Activated naive CD4-positive, alpha-beta T cell treated with anti-CD3 and anti-CD28 coated beads for 36 hours (primary cell): ENCODE data around the gene PLCXD1. TPM values are rescaled to one million over a fixed set of nuclear protein-coding genes. Genes with fewer than 3 reads are reported as not detected.

ENCODE experiments used
- CTCF ChIA-PET: fragments of 350-600 bp; sonication (Branson Sonifier 250); formaldehyde crosslinking; loops from one replicate; lab custom pipeline; 2021; ENCODE audit warnings: antibody characterized with exemption; lab: Charles Lee
- DNase-seq: peaks from one replicate; pipeline ENCODE4 v3.0.0-alpha.2; 2020
- H3K27ac Mint-ChIP-seq: one replicate; pipeline ENCODE4 v1.8.0; 2021; ENCODE audit warnings: mild to moderate bottlenecking, mixed read lengths
- H3K27me3 Mint-ChIP-seq: one replicate; pipeline ENCODE4 v1.8.0; 2021; ENCODE audit warnings: low read depth, mixed read lengths
- H3K36me3 Mint-ChIP-seq: one replicate; pipeline ENCODE4 v1.8.0; 2021; ENCODE audit warnings: low read depth, mixed read lengths
- H3K4me1 Mint-ChIP-seq: one replicate; pipeline ENCODE4 v1.8.0; 2021; ENCODE audit warnings: low read depth, mixed read lengths
- H3K4me3 Mint-ChIP-seq: one replicate; pipeline ENCODE4 v1.8.0; 2021; ENCODE audit warnings: mild to moderate bottlenecking, moderate library complexity, mixed read lengths
- H3K9me3 Mint-ChIP-seq: one replicate; pipeline ENCODE4 v1.8.0; 2021; ENCODE audit warnings: mixed read lengths
- intact Hi-C: fragments of 100-400 bp; cut with micrococcal nuclease; formaldehyde crosslinking; loops from one replicate; pipeline ENCODE4 v1.15.1; 2023
- total RNA-seq, 2 experiments: library from RNA; stranded (reverse); gene quantifications; one replicate each; pipeline ENCODE4 v1.2.3, GENCODE V29; 2021

PLCXD1 gene
- total RNA-seq, 2 experiments from 2014 or later, result 63.5 to 67.7 TPM

GRCh38 chrX:331825-332495 is 50.8 kb downstream of the PLCXD1 start:
- H3K4me3 Mint-ChIP-seq, result no peak overlapping the region
- H3K36me3 Mint-ChIP-seq, result peaks cover 6% of the 10 kb centered on the region
- CTCF ChIA-PET, result no interaction called here
- H3K27me3 Mint-ChIP-seq, result peaks cover 3% of the 10 kb centered on the region
- H3K4me1 Mint-ChIP-seq, result peaks cover 2% of the 10 kb centered on the region
- H3K9me3 Mint-ChIP-seq, result no peaks in the 10 kb centered on the region
- no peak for DNase-seq
- intact Hi-C loops, result no loop called here
- H3K27ac Mint-ChIP-seq, result no peak overlapping the region

GRCh38 chrX:332496-332860 is 51.3 kb downstream of the PLCXD1 start:
- H3K27ac Mint-ChIP-seq, result no peak overlapping the region
- H3K36me3 Mint-ChIP-seq, result peaks cover 10% of the 10 kb centered on the region
- no peak for DNase-seq
- no peaks in the 10 kb centered on the region for H3K9me3 Mint-ChIP-seq
- H3K27me3 Mint-ChIP-seq, result peaks cover 3% of the 10 kb centered on the region
- H3K4me1 Mint-ChIP-seq, result peaks cover 2% of the 10 kb centered on the region
- H3K4me3 Mint-ChIP-seq, result no peak overlapping the region
- intact Hi-C loops, result no loop called here
- CTCF ChIA-PET, result no interaction called here

- H3K36me3 Mint-ChIP-seq, result peaks cover 15% of the 10 kb centered on the region
- peaks cover 3% of the 10 kb centered on the region for H3K27me3 Mint-ChIP-seq
- H3K4me3 Mint-ChIP-seq, result no peak overlapping the region
- CTCF ChIA-PET, result no interaction called here
- H3K4me1 Mint-ChIP-seq, result peaks cover 2% of the 10 kb centered on the region
- H3K27ac Mint-ChIP-seq, result no peak overlapping the region
- H3K9me3 Mint-ChIP-seq, result no peaks in the 10 kb centered on the region
- DNase-seq, result no peak
- intact Hi-C loops, result no loop called here
Measured at GRCh38 chrX:332916-333610, 51.9 kb downstream of the PLCXD1 start.

GRCh38 chrX:333611-334311 is 52.6 kb downstream of the PLCXD1 start:
- peaks cover 2% of the 10 kb centered on the region for H3K4me1 Mint-ChIP-seq
- H3K4me3 Mint-ChIP-seq, result no peak overlapping the region
- no peaks in the 10 kb centered on the region for H3K9me3 Mint-ChIP-seq
- no peak overlapping the region for H3K27ac Mint-ChIP-seq
- peaks cover 3% of the 10 kb centered on the region for H3K27me3 Mint-ChIP-seq
- DNase-seq, result no peak
- CTCF ChIA-PET, result no interaction called here
- peaks cover 19% of the 10 kb centered on the region for H3K36me3 Mint-ChIP-seq
- intact Hi-C loops, result no loop called here

- no peak overlapping the region for H3K27ac Mint-ChIP-seq
- peaks cover 2% of the 10 kb centered on the region for H3K4me1 Mint-ChIP-seq
- no peak for DNase-seq
- peaks cover 21% of the 10 kb centered on the region for H3K36me3 Mint-ChIP-seq
- H3K27me3 Mint-ChIP-seq, result peaks cover 3% of the 10 kb centered on the region
- CTCF ChIA-PET, result no interaction called here
- H3K4me3 Mint-ChIP-seq, result no peak overlapping the region
- intact Hi-C loops, result no loop called here
- H3K9me3 Mint-ChIP-seq, result no peaks in the 10 kb centered on the region
Measured at GRCh38 chrX:334331-334891, 53.2 kb downstream of the PLCXD1 start.

- Mint-ChIP-seq H3K9me3 (no peaks in the 10 kb centered on the region), H3K27ac (no peak overlapping the region), H3K36me3 (peaks cover 21% of the 10 kb centered on the region), H3K4me3 (no peak overlapping the region), H3K27me3 (peaks cover 3% of the 10 kb centered on the region), H3K4me1 (peaks cover 2% of the 10 kb centered on the region)
- DNase-seq, result no peak
- intact Hi-C loops, result no loop called here
- CTCF ChIA-PET, result no interaction called here
Measured at GRCh38 chrX:334971-335757, 54.0 kb downstream of the PLCXD1 start.

- Mint-ChIP-seq H3K4me1 (peaks cover 2% of the 10 kb centered on the region), H3K27me3 (peaks cover 3% of the 10 kb centered on the region), H3K9me3 (no peaks in the 10 kb centered on the region), H3K27ac (no peak overlapping the region), H3K4me3 (no peak overlapping the region), H3K36me3 (peaks cover 21% of the 10 kb centered on the region)
- no peak for DNase-seq
- CTCF ChIA-PET, result no interaction called here
- intact Hi-C loops, result no loop called here
Measured at GRCh38 chrX:335758-336155, 54.6 kb downstream of the PLCXD1 start.

- peaks cover 2% of the 10 kb centered on the region for H3K4me1 Mint-ChIP-seq
- intact Hi-C loops, result no loop called here
- H3K36me3 Mint-ChIP-seq, result peaks cover 21% of the 10 kb centered on the region
- CTCF ChIA-PET, result no interaction called here
- no peak overlapping the region for H3K27ac Mint-ChIP-seq
- no peak for DNase-seq
- no peaks in the 10 kb centered on the region for H3K9me3 Mint-ChIP-seq
- H3K27me3 Mint-ChIP-seq, result peaks cover 3% of the 10 kb centered on the region
- H3K4me3 Mint-ChIP-seq, result no peak overlapping the region
Measured at GRCh38 chrX:336227-336626, 55.0 kb downstream of the PLCXD1 start.

- CTCF ChIA-PET, result no interaction called here
- Mint-ChIP-seq H3K36me3 (peaks cover 26% of the 10 kb centered on the region), H3K4me1 (no peaks in the 10 kb centered on the region), H3K27me3 (no peaks in the 10 kb centered on the region), H3K9me3 (no peaks in the 10 kb centered on the region), H3K27ac (no peak overlapping the region), H3K4me3 (no peak overlapping the region)
- DNase-seq, result no peak
- intact Hi-C loops, result no loop called here
Measured at GRCh38 chrX:337331-337831, 56.2 kb downstream of the PLCXD1 start.

- Mint-ChIP-seq H3K27me3 (no peaks in the 10 kb centered on the region), H3K9me3 (no peaks in the 10 kb centered on the region), H3K4me3 (no peak overlapping the region), H3K4me1 (no peaks in the 10 kb centered on the region), H3K27ac (no peak overlapping the region), H3K36me3 (peaks cover 26% of the 10 kb centered on the region)
- CTCF ChIA-PET, result no interaction called here
- intact Hi-C loops, result no loop called here
- DNase-seq, result no peak
Measured at GRCh38 chrX:338281-338835, 57.2 kb downstream of the PLCXD1 start.

GRCh38 chrX:338836-339400 is 57.7 kb downstream of the PLCXD1 start:
- H3K9me3 Mint-ChIP-seq, result no peaks in the 10 kb centered on the region
- intact Hi-C loops, result no loop called here
- H3K4me3 Mint-ChIP-seq, result no peak overlapping the region
- peaks cover 26% of the 10 kb centered on the region for H3K36me3 Mint-ChIP-seq
- no peak overlapping the region for H3K27ac Mint-ChIP-seq
- H3K27me3 Mint-ChIP-seq, result no peaks in the 10 kb centered on the region
- no peak for DNase-seq
- H3K4me1 Mint-ChIP-seq, result no peaks in the 10 kb centered on the region
- CTCF ChIA-PET, result no interaction called here
